Measurements from ENCODE around the gene ZNF207. TPM values are rescaled to one million over a fixed set of nuclear protein-coding genes. Genes with fewer than 3 reads are reported as not detected.
A peak's percentile ranks its signal among the peaks of the same experiment; 100 is the strongest.
"Not testable (repeated sequence)": the region's sequence is repeated elsewhere in the genome, so short reads cannot be mapped to it uniquely, and the experiment has no call there.

The ZNF207 gene
- total RNA-seq, 1 donor: 202 TPM

DNA sequence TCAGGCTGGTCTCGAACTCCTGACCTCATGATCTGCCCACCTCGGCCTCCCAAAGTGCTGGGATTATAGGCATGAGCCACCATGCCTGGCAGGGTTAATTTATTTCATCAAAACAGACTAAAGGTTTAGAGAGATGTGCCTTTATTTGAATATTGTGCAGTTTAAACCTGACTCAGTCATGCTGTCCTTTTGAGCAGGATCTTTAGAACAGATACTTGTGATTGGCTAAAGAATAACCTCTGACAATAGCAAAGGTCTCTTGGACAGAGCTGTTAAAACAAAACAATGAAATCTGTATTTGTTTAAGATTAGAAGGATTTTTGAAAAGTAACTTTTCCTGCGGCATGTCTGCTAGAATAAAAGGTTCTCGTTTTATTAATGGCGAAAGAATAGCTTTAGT, 36.0 kb downstream of the ZNF207 start:
- TF ChIP-seq CTCF (IDR thresholded peaks at IDR 0.05; ENCODE audit: insufficient read depth, low read length): no peak
- H3K4me3 ChIP-seq (ENCODE audit: low read depth, low read length): no peak overlapping the region
- peak; percentile 12 for DNase-seq (ENCODE audit: low read depth)

GRCh38 chr17:32386844-32387243, 36.9 kb downstream of the ZNF207 start:
- no peak overlapping the region for H3K4me3 ChIP-seq (ENCODE audit: low read depth, low read length)
- DNase-seq (ENCODE audit: low read depth): peak; percentile 11
- TF ChIP-seq CTCF (IDR thresholded peaks at IDR 0.05; ENCODE audit: insufficient read depth, low read length): no peak

- DNase-seq (ENCODE audit: low read depth): not testable (repeated sequence)
These were observed 38.2 kb downstream of the ZNF207 start for GRCh38 chr17:32388128-32388527.

GRCh38 chr17:32388613-32389459, 38.9 kb downstream of the ZNF207 start:
- TF ChIP-seq CTCF (IDR thresholded peaks at IDR 0.05; ENCODE audit: insufficient read depth, low read length): no peak
- no peak overlapping the region for H3K4me3 ChIP-seq (ENCODE audit: low read depth, low read length)
- DNase-seq (ENCODE audit: low read depth): no peak

More at GRCh38 chr17:32388128-32388527, 38.2 kb downstream of the ZNF207 start:
- H3K4me3 ChIP-seq (ENCODE audit: low read depth, low read length): not testable (repeated sequence)

GRCh38 chr17:32393904-32394303, 43.9 kb downstream of the ZNF207 start:
- no peak for TF ChIP-seq CTCF (IDR thresholded peaks at IDR 0.05; ENCODE audit: insufficient read depth, low read length)
- no peak for DNase-seq (ENCODE audit: low read depth)
- H3K4me3 ChIP-seq (ENCODE audit: low read depth, low read length): no peak overlapping the region

DNA sequence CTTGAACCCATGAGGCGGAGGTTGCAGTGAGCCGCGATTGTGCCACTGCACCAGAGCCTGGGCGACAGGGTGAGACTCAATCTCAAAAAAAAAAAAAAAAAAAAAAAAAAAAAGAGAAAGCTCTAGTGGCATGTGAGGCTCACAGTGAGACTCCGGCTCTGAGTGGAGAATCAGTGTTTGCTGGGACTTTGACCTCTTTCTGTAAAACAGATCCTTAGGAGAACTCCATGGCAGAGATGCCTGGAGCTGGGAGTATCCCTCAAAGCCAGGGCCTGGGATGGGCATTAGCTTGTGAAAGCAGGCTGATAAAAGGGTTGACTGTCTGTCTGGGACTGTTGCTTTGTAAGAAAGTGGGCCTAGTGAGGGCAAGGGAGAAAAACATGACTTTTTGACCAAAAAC, 46.4 kb downstream of the ZNF207 start:
- no peak for DNase-seq (ENCODE audit: low read depth)
- no peak for TF ChIP-seq CTCF (IDR thresholded peaks at IDR 0.05; ENCODE audit: insufficient read depth, low read length)
- no peak overlapping the region for H3K4me3 ChIP-seq (ENCODE audit: low read depth, low read length)

DNA sequence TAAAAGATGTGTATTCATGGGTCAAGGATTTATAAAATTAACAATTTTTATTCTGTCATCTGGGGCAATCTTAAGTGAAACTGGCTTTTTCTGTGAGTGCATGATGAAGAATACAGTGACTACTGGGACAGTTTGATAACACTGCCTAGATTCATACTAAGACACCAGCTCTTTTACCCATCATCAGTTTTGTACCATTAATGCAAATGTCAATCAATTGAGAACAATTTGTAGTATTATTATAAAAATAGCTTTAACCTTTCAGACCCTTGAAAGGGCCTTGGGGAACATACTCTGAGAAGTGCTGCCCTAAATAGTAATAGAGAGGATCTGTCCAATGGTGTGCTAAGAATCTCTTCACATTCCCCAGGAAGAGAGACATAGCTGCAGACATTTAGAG, 49.0 kb downstream of the ZNF207 start:
- no peak for DNase-seq (ENCODE audit: low read depth)
- TF ChIP-seq CTCF (IDR thresholded peaks at IDR 0.05; ENCODE audit: insufficient read depth, low read length): no peak
- H3K4me3 ChIP-seq (ENCODE audit: low read depth, low read length): no peak overlapping the region

DNA sequence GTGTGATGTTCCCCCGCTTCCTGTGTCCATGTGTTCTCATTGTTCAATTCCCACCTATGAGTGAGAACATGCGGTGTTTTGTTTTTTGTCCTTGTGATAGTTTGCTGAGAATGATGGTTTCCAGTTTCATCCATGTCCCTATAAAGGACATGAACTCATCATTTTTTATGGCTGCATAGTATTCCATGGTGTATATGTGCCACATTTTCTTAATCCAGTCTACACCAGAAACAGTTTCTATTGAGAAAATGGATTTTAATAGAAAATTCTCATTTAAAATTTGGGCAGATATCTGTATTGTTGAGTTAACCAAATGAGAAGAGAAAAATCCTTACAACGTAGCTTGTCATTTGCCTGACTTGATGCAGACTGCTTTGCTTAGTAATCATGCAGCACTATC, 60.1 kb downstream of the ZNF207 start:
- not testable (repeated sequence) for H3K4me3 ChIP-seq (ENCODE audit: low read depth, low read length)

More for the DNA sequence above, 60.1 kb downstream of the ZNF207 start:
- not testable (repeated sequence) for DNase-seq (ENCODE audit: low read depth)

Data from fibroblast of the aortic adventitia (primary cell).